ENCODE results near the gene PLVAP.

GRCh38 chr19:17303940-17304267 is 73.2 kb downstream of the PLVAP start:
- no peak for TF ChIP-seq SIN3A (IDR thresholded peaks at IDR 0.05; ENCODE audit: borderline replicate concordance, insufficient read depth, low read length)
- TF ChIP-seq POLR2AphosphoS5 (IDR thresholded peaks at IDR 0.05; ENCODE audit: low read depth, low read length) = no peak
